IPS-NIHi7 (cell line): ENCODE results near the gene MFSD6L.
"Not testable (repeated sequence)": the region's sequence is repeated elsewhere in the genome, so short reads cannot be mapped to it uniquely, and the experiment has no call there.

Source experiments
- DNase-seq: peaks from one replicate; pipeline ENCODE4 v3.0.0; 2012; ENCODE audit warnings: mixed read lengths; ENCODE audit errors: extremely low spot score

The MFSD6L gene

GRCh38 chr17:8826808-8827435 lies 27.8 kb upstream of the MFSD6L start:
- DNase-seq, result no peak

GRCh38 chr17:8825802-8826201 lies 26.6 kb upstream of the MFSD6L start:
- no peak for DNase-seq

- no peak for DNase-seq
Observed at GRCh38 chr17:8823279-8823678, 24.1 kb upstream of the MFSD6L start.

GRCh38 chr17:8822401-8823035 lies 23.4 kb upstream of the MFSD6L start:
- DNase-seq, result no peak

GRCh38 chr17:8821446-8822105 lies 22.4 kb upstream of the MFSD6L start:
- no peak for DNase-seq

GRCh38 chr17:8820311-8821010 lies 21.3 kb upstream of the MFSD6L start:
- DNase-seq, result no peak

GRCh38 chr17:8818654-8819330 lies 19.6 kb upstream of the MFSD6L start:
- no peak for DNase-seq

- DNase-seq, result no peak
Observed at GRCh38 chr17:8818047-8818446, 18.9 kb upstream of the MFSD6L start.

- no peak for DNase-seq
Observed at GRCh38 chr17:8806926-8807550, 7.9 kb upstream of the MFSD6L start.

GRCh38 chr17:8806253-8806925 lies 7.2 kb upstream of the MFSD6L start:
- no peak for DNase-seq

- DNase-seq, result not testable (repeated sequence)
Observed at GRCh38 chr17:8805396-8805795, 6.2 kb upstream of the MFSD6L start.

- DNase-seq, result peak; percentile 47
Observed at GRCh38 chr17:8803531-8804420, 4.6 kb upstream of the MFSD6L start.

- no peak for DNase-seq
Observed at GRCh38 chr17:8801135-8801840, 2.1 kb upstream of the MFSD6L start.

- no peak for DNase-seq
Observed at GRCh38 chr17:8800656-8801055, 1.5 kb upstream of the MFSD6L start.

- no peak for DNase-seq
Observed at GRCh38 chr17:8799570-8800212, 526 bp upstream of the MFSD6L start.

- no peak for DNase-seq
Observed at GRCh38 chr17:8798176-8798845, 854 bp downstream of the MFSD6L start.

- DNase-seq, result no peak
Observed at GRCh38 chr17:8797621-8798175, 1.5 kb downstream of the MFSD6L start.

- no peak for DNase-seq
Observed at GRCh38 chr17:8794636-8795035, 4.5 kb downstream of the MFSD6L start.
